ENCODE measurements around the gene FGFBP3.

GRCh38 chr10:91864744-91865143 lies 44.5 kb downstream of the FGFBP3 start:
- no peak for TF ChIP-seq CTCF (IDR thresholded peaks at IDR 0.05 in 8 of 11, conservative IDR thresholded peaks at IDR 0.05 in 3 of 11)
- TF ChIP-seq POLR2AphosphoS5 (IDR thresholded peaks at IDR 0.05) = no peak
